Breast epithelium (tissue), 3 donors: ENCODE data around the gene TAMALIN.

Experiments used
- POLR2A ChIP-seq: fragments of 450-650 bp; IDR thresholded peaks from one replicate; pipeline ENCODE4 v1.6.1; 2016; ENCODE audit warnings: antibody characterized with exemption, mild to moderate bottlenecking, moderate library complexity
- POLR2AphosphoS5 ChIP-seq, 3 donors: sonication (generic); formaldehyde crosslinking; IDR thresholded peaks; one replicate each; pipeline ENCODE4 v1.6.1; 2017; ENCODE audit warnings: antibody characterized with exemption in 3 of 3
- TF ChIP-seq, protein P1 (sequence below), 3 donors: fragments of 450-650 bp; IDR thresholded peaks; one replicate each; pipeline ENCODE4 v1.5.1; 2016 to 2017; ENCODE audit warnings: antibody characterized with exemption in 3 of 3, mild to moderate bottlenecking in 3 of 3, moderate library complexity in 3 of 3

DNA sequence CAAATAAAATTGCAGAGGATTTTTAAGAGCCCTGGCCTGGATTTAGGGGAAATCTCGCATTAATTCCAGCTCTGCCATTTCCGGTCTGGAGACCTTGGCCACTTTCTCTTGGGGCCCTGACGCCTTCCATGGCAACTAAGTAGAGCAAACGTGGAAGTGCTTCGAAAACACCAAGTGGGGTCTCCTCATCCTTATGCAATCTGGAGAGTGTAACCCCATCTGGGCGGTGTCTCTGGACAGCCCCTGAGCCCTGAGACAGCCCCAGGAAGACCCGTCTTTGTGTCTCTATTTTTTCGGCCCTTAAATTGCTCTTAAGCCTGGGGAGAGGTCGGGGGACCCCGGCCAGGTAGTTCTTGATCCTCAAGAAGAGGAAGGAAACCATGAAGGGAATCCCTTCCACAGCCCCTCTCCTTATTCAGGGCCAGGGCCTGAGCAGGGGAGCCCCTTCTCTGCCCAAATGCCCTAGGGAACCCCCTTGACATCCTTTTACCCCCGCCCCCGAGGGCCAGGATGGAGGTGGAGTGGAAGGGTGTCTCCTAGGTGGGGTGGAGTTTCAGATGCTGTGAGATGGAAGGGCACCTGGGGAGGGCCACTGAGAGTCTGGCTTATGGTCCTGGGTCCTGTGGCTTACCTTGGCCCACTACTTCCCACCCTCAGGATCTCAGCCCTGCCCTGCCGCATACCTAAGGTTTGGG lies 26.8 kb downstream of the TAMALIN start:
- TF ChIP-seq, protein P1, sequence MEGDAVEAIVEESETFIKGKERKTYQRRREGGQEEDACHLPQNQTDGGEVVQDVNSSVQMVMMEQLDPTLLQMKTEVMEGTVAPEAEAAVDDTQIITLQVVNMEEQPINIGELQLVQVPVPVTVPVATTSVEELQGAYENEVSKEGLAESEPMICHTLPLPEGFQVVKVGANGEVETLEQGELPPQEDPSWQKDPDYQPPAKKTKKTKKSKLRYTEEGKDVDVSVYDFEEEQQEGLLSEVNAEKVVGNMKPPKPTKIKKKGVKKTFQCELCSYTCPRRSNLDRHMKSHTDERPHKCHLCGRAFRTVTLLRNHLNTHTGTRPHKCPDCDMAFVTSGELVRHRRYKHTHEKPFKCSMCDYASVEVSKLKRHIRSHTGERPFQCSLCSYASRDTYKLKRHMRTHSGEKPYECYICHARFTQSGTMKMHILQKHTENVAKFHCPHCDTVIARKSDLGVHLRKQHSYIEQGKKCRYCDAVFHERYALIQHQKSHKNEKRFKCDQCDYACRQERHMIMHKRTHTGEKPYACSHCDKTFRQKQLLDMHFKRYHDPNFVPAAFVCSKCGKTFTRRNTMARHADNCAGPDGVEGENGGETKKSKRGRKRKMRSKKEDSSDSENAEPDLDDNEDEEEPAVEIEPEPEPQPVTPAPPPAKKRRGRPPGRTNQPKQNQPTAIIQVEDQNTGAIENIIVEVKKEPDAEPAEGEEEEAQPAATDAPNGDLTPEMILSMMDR (IDR thresholded peaks at IDR 0.05) = peak in 1 of 3 donors; percentile 4
- TF ChIP-seq POLR2AphosphoS5 (IDR thresholded peaks at IDR 0.05) (no peak), POLR2A (no peak)
